K562 (cell line): ENCODE data around the gene KIF25. TPM values are rescaled to one million over a fixed set of nuclear protein-coding genes. Genes with fewer than 3 reads are reported as not detected.

Source experiments
- BRF2 ChIP-seq: IDR thresholded peaks from 3 replicates; pipeline ENCODE4 v1.6.1; 2011; ENCODE audit warnings: borderline replicate concordance, mild to moderate bottlenecking; ENCODE audit not compliant: insufficient read length, insufficient read depth
- CBFA2T2 ChIP-seq: fragments of 450-650 bp; conservative IDR thresholded peaks from 2 replicates; pipeline ENCODE4 v1.6.1; 2017; ENCODE audit warnings: mild to moderate bottlenecking
- EGR1 ChIP-seq: fragments of 450-650 bp; conservative IDR thresholded peaks from 2 replicates; pipeline ENCODE4 v1.6.1; 2017; ENCODE audit warnings: mild to moderate bottlenecking
- GATAD2B ChIP-seq: fragments of 450-650 bp; IDR thresholded peaks from 2 replicates; pipeline ENCODE4 v1.6.1; 2017; ENCODE audit warnings: mild to moderate bottlenecking, borderline replicate concordance
- KDM2B ChIP-seq: fragments of 250-450 bp; sonication (Bioruptor Pico); IDR thresholded peaks from 2 replicates; pipeline ENCODE4 v1.8.0; 2021; ENCODE audit warnings: mild to moderate bottlenecking, moderate library complexity
- RREB1 ChIP-seq: fragments of 250-450 bp; sonication (Bioruptor Pico); IDR thresholded peaks from 2 replicates; pipeline ENCODE4 v1.4.0; 2020
- ZFP91 ChIP-seq: sonication (generic); formaldehyde crosslinking; IDR thresholded peaks from 2 replicates; pipeline ENCODE4 v1.8.0; 2022; ENCODE audit warnings: mild to moderate bottlenecking, missing genetic modification reagents
- ZNF609 ChIP-seq: sonication (generic); formaldehyde crosslinking; IDR thresholded peaks from 2 replicates; pipeline ENCODE4 v1.8.1; 2023; ENCODE audit warnings: missing genetic modification reagents, mild to moderate bottlenecking, borderline replicate concordance
- polyA plus RNA-seq, 8 experiments: library from polyadenylated mRNA; depleted of rRNA in 4 of 8; stranded (reverse) in 5 of 8; unstranded in 3 of 8; fragments of >200 nt; fragmentation: Nextera tagmentation in 2 of 8; fragmentation: Illumina TruSeq in 1 of 8; extraction: Ambion mirVana in 2 of 8; extraction: Trizol in 1 of 8; gene quantifications; 2 replicates each; pipeline versions ENCODE4 v1.2.1 to v1.2.3, GENCODE V29; 2011 to 2014; ENCODE audit warnings: inconsistent platforms in 1 of 8, missing spikeins in 1 of 8
- total RNA-seq, 7 experiments: library from RNA; depleted of rRNA in 6 of 7; stranded (reverse); fragments of >200 nt in 6 of 7; fragmentation: Illumina TruSeq in 2 of 7; extraction: Trizol in 2 of 7; gene quantifications; 2 replicates each; pipeline versions ENCODE4 v1.2.1 to v1.2.3, GENCODE V29; 2011 to 2021; ENCODE audit warnings: low replicate concordance in 1 of 7
- TF ChIP-seq, protein P1 (sequence below): fragments of 450-650 bp; IDR thresholded peaks from 2 replicates; pipeline ENCODE4 v1.6.1; 2017; ENCODE audit warnings: mild to moderate bottlenecking, moderate library complexity
- TF ChIP-seq, protein P2 (sequence below): sonication (generic); formaldehyde crosslinking; IDR thresholded peaks from 2 replicates; pipeline ENCODE4 v1.9.0; 2022; ENCODE audit warnings: mild to moderate bottlenecking, missing genetic modification reagents

Gene KIF25
- total and polyA plus RNA-seq, 9 of the 15 experiments (the other 6 are each of a cell fraction or from before 2014, with no cell fraction given): 0.04 to 0.49 (median 0.23) TPM; not detected in 5

DNA sequence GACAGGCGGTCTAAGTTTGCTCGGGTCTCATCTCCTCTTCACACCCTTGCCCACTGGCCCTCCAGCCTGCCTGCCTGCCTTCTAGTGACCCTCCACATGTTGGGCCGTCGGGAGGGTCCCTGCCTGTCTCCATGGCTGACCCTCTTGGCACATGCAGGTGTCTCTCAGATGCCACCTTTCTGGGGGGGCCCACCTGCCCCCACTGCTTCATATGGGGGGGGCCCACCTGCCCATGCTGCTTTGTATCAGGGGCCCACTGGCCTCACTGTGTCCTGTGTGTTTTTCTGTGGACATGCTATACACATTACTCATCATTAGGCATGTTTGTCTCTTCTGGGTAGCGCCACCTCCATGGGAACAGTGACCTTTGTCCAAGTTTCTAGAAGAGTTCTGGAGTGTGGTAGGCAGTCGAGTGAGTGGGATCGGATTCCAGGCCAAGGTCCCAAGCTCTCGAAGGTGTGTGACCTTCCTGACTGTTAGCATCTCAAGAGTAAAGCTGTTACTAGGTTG, 40.4 kb upstream of the KIF25 start (continued):
- TF ChIP-seq RREB1 (CRISPR knock-in tag): no peak
- TF ChIP-seq EGR1: no peak
- TF ChIP-seq KDM2B (CRISPR knock-in tag): no peak
- TF ChIP-seq GATAD2B: no peak
- no peak for TF ChIP-seq ZFP91 (CRISPR knock-in tag)
- TF ChIP-seq, protein P1, sequence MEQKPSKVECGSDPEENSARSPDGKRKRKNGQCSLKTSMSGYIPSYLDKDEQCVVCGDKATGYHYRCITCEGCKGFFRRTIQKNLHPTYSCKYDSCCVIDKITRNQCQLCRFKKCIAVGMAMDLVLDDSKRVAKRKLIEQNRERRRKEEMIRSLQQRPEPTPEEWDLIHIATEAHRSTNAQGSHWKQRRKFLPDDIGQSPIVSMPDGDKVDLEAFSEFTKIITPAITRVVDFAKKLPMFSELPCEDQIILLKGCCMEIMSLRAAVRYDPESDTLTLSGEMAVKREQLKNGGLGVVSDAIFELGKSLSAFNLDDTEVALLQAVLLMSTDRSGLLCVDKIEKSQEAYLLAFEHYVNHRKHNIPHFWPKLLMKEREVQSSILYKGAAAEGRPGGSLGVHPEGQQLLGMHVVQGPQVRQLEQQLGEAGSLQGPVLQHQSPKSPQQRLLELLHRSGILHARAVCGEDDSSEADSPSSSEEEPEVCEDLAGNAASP: no peak
- TF ChIP-seq CBFA2T2: no peak
- no peak for TF ChIP-seq BRF2
- no peak for TF ChIP-seq ZNF609 (CRISPR knock-in tag)
- TF ChIP-seq, protein P2, sequence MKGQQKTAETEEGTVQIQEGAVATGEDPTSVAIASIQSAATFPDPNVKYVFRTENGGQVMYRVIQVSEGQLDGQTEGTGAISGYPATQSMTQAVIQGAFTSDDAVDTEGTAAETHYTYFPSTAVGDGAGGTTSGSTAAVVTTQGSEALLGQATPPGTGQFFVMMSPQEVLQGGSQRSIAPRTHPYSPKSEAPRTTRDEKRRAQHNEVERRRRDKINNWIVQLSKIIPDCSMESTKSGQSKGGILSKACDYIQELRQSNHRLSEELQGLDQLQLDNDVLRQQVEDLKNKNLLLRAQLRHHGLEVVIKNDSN (CRISPR knock-in tag): no peak
